HG03342 (cell line): ENCODE data around the gene CAPN5.
"Not testable (repeated sequence)": the region's sequence is repeated elsewhere in the genome, so short reads cannot be mapped to it uniquely, and the experiment has no call there.

Source experiments
- ATAC-seq: cut with Tn5 transposase; IDR thresholded peaks from one replicate; pipeline ENCODE4 v1.9.1; 2021; ENCODE audit warnings: mild to moderate bottlenecking, moderate library complexity; ENCODE audit not compliant: unreplicated experiment

The CAPN5 gene

DNA sequence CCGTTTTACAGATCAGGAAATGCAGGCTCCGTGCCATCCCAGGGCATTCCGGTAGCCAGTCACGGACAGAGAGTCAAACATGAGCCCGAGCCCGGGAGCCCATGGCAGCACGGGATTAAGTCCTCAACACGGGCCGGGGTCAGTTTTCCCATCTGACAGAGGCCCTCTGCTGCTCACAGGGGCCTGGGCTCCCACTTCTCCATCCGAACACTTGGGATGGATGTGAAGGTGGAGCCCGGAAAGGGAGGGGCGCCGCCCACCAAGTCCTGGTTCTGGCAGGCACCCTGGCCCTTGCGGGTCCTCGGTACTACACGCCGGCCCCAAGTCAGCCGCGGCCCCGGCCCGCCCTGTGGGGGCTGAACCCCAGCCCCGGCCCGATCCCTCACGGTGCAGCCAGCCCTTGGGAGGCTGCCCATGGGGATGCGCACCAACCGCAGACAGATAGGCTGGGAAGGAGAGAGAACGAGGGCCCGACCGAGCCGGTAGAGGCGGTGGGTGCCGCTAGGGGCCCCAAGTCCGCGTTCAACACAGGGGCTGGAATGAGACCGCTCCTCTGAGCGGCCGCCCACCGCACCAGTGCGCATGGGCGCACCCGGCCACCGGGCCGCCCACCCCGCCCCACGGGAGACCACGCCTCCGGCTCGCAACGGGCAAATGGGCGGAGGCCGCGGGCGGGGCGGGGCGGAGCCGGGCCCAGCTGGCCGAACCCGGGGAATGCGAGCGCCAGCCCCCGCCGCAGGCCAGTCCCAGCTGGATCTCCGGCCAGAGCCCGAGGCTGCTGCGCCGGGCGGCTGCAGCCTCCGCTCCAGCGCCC is at the start of gene CAPN5:
Gene CAPN5, plus strand, starts transcription at position 743 of the 814 bp plus-strand sequence. CDS start 17,916 bp downstream, outside the sequence.
- peak; percentile 87 for ATAC-seq

DNA sequence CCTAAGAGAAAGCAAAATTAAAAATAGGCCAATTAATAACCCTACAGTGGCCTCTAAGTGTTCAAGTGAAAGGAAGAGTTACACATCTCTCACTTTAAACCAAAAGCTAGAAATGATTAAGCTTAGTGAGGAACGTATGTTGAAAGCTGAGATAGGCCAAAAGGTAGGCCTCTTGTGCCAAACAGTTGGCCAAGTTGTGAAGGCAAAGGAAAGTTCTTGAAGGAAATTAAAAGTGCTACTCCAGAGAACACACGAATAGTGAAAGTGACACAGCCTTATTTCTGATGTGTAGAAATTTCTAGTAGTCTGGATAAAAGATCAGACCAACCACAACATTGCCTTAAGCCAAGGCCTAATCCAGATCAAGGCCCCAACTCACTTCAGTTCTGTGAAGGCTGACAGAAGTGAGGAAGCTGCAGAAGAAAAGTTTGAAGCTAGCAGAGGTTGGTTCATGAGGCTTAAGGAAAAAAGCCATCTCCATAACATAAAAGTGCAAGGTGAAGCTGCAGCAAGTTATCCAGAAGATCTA is 48.3 kb upstream of the CAPN5 start:
- not testable (repeated sequence) for ATAC-seq

DNA sequence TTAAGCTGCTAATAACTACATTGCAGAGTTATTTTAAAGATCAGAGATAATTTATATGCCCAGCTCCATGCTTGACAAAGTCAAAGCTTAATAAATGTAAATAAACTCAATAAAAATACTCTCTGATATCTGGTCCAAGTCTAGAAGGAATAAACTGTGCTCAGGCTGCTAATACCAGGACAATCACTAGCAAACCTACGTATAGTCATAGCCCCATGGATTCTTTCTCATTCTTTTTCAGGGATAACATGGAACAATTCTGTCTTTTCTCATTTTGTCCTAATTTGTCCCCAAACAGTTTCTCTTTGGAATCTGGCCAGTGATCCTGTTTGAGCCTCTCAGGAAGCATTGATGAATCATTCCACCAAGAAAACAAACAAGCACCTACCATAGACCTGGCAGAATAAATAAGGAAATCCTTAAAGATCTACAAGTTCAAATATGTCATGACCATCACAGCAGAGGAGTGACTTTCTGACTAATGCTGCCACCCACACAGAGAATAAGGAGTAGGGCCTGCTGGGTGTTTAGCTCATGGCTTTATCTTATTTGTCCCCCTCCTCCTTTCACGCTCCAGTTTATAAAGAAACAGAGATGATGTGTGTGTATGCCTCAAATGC is 46.7 kb upstream of the CAPN5 start:
- no peak for ATAC-seq

DNA sequence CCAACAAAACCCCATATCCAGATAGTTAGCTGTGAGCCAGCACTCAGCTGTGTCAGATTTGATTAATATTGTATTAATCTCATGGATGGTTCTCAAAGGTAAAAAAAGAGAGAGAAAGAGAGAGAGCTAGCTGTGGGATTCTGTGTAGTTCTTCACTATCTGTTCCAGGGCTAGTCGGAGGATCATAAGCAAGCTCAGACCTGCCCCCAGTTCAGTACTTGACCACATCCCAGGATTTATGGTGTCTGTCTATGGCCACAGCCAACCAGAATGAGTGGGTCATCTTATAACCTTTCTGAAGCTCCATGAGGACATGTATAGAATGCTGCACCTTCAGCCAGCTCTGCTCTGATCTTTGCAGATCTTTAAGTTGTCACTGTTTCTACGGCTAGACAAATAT is 46.0 kb upstream of the CAPN5 start:
- ATAC-seq: no peak

DNA sequence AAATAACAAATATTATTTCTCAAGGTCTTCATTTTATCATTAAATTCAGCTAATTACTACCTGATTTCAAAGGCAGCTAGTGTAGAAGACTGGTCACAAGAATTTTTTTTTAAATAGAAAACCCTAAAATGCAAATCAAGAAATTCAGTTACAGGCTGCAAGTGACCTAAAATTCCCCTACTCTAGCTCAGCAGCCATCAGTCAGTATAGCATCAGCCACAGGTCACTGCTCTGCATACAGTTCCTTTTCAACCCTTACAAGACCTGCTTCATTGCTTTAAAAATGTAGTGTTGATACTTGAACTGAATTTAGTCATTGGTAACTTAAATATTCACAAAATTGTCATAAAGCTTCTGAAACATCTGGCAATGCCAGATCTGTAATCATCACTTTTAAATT is 42.0 kb upstream of the CAPN5 start:
- no peak for ATAC-seq

DNA sequence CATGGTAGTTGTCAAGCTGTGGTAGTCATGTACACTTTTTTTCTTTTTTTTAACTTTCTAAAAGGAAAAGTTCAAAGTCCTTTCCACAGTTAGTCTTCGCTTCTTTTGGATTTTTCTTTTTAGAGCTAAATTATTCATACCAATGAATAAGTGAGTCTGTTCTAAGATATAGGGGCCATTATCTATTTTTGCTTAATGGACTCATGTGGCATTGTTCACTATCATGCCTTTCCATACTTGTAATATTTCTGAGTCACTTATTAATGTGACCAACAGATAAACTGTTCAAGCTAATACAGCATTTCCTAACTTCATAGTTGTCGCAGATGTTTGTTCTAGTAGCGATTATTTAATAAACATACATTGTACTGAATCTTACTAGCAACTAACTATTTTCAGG is 40.5 kb upstream of the CAPN5 start:
- ATAC-seq: no peak

DNA sequence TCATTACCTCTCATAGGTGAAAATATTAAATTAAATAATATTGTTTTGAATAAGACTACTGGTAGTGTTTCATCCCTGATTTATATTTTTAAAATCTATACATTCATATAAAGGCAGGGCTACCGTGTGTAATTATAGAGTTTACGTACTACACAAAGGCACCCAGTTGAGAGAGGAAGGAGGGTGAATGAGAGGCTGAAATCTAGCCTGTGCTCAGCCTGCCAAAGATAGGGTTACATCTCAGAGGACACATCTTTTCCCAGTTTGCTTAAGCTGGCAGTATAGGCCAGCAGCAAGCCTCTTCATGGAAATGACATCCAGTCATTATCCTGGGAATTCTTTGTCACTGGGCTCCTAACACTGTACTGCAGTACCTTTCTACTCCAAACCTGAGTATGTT is 40.0 kb upstream of the CAPN5 start:
- ATAC-seq: no peak

DNA sequence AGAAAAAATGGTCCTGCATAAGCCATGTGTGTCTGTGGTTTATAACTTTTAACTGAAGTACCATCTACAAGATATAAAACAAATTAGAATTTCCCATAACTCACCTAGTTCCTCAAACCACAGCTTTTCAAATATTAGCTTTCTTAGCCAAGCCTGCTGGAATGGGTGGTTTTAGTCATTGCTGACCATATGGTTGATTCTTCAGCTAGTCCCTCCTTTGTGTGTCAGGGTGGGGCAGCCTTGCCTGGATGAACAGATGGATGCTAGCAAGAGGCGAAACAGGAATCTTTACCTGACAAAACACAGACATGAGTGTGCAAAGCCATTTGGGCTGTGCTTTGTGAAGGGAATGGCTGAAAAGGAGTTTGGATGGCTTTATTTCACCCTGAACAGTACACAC is 39.5 kb upstream of the CAPN5 start:
- ATAC-seq: no peak

DNA sequence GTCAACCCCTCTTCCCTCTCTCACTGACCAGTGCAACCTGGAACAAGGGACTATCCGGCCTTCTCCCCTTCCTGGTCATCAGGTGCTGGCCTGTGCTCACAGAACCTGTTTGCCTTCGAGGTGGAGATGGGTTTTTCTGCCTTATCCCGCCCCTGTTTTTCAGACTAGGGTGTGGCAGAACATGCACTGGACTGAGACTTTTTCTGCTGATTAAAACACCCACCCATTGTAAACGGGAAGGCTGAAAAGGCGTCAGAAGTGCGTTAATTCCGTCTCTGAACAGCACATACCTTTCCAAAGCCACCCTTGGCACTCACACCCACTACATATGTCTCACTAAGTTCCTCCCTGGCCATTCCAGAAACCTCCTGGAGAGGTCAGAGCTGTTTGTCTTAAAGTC is 36.9 kb upstream of the CAPN5 start:
- ATAC-seq: no peak

DNA sequence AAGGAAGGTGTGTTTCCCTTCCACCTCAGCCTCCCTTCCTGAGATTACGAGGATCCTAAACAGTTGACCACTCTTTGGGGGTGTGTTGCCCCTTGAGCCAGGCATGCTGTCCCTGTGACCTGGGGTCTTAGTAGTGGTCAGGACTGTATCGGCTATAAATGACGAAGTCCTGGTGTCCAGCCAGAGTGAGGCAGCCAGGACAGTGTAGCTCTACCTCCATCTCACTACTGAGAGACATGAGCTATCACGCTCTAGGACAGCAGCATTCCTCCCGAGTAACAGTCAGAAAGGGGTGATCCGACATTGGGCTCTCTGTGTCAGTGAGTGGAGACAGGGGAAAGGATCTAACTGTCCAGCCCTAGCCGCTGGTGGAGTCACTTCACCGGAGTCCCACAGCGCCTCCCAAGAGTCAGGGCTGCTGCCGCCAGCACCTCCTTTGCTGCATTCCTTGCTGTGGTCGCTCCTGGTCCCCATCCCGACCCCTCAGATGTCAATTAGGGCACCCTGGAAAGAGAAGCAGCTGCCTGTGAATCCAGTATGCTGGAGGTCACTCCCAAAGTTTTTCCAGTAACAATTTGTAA is 35.8 kb upstream of the CAPN5 start:
- ATAC-seq: no peak

DNA sequence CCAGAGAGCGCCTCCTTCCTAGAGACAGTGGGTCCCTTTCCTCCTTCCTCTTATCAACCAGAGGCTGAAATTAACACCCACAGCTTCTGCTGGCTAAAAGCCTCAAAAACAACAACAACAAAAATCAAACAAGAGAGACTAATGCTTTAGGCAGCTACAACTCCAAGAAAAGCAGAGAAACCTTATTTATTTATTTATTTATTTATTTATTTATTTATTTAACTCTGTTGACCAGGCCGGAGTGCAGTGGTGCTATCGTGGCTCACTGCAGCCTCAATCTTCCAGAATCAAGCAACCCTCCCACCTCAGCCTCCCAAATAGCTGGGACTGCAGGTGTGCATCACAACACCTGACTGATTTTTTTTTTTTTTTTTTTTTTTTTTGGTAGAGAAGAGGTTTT is 35.2 kb upstream of the CAPN5 start:
- no peak for ATAC-seq

DNA sequence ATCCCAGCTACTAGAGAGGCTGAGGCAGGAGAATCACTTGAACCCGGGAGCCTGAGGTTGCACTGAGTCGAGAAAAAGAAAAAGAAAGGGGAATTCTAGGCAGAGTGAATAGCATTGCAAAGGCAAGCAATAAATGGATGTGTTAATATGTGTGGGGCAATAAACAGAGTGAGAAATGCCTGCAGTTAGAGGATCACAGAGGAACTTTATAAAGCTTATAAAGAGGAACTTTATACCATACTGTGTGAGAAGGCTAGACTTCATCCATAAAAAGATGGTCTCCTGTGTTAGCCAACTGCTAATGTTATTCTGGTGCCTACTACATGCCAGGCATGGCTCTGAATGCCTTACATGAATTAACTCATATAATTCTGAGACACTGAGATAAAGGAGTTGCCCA is 31.7 kb upstream of the CAPN5 start:
- ATAC-seq: no peak

DNA sequence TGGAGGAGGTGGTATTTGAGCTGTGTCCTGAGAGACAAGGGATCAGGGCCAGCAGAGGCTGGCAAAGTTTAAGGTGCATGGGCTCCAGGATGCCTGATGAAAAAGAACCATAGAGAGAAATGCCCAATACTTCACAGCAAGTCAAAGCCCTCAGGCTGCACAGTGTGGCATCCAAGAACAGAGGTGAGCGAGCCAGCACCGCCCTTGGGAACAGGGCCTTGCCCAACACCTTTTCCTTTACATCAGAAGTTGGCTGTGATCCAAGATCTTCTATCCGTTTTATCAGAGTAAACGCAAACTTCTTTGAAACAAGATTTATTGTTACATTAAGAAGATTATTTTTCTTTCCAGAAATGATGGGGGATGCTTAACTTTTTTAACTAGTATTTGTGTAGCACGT is 31.2 kb upstream of the CAPN5 start:
- ATAC-seq: no peak

DNA sequence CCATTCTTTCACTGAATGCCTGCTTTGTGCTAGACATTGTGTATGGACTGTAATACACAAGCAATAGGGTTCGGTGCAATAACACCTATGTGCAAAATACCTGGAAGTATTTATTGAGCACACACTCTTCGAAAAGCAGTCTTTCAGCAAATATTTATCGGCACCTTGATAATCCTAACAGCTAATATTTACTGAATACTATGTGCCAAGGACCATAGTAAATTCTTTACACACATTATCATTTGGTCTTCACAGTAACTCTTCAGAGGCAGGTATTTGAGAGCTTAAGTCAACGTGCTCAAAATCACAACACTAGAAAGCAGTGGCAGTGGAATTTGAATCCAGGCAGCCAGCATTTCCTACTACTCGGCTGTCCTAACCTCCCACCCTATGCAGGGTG is 30.4 kb upstream of the CAPN5 start:
- no peak for ATAC-seq

DNA sequence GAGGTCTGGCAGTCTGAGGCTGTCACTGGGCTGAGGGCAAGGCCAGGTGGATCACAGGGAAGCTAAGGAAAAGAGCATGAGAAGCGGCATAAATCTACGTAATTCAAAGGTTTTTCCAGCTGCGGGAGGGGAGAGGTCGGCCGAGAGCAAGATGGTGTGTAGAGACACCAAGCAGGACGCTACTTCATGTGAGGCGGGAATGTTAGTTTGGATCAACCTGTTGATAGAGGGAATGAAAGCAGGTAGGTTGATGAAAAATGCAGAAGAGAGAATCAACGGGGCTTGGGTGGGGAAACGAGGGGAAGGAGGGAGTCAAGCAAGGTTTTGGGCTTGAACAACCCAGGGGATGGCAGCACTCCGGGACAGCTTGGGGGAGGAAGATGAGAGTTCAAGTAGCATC is 29.7 kb upstream of the CAPN5 start:
- no peak for ATAC-seq

DNA sequence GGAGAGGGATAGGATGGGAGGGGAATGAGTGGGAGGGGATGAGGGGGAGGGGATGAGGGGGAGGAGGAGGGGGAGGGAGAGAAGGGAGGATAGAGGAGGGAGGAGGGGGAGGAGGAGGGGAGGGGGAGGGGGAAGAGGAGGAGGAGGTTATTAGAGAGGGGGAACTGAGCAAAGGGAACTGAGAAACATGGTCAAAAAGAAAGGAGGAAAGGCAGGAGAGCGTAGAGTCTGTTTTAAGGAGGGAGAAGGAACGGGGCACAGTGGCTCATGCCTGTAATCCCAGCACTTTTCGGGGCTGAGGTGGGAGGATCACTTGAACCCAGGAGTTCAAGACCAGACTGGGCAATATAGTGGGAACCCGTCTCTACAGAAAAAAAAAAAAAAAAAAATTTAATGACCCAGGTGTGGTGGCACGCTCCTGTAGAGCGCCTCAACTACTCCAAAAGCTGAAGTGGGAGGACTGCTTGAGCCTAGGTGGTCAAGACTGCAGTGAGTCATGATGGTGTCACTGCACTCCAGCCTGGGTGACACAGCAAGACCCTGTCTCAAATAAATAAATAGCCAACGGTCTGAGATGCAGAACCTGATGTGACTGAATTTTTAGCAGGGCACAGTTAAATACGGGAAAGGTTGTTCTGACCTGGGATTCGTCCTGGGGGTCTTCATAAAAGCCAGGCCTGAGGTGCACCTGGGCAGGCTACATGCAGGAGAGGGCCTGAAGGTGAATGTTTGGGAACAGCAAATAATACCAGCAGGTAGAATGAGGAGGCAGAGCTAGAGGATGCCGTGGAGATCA is 28.5 kb upstream of the CAPN5 start:
- no peak for ATAC-seq

DNA sequence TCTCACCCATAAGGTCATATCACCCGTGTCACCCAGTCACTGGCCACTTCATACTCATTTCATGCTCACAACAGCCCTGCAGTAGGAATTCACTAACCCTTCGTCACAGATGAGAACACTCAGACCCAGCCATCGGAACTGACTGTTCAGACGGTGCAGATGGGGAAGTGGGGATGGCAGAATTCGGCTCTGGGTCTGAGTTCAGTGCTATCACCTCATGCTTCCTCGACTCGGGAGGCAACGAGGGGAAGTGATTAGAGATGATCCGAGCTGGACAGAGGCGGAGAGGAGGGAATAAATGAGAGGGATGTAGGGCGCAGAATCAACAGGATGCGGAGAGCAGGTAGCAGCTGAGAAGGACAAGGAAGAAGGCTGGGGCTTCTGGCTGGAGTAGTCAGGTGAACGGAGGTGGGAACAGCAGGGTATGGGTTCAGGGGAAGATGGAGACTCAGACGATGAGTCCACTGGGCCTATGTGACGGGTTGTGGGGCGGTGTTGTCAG is 27.9 kb upstream of the CAPN5 start:
- no peak for ATAC-seq

DNA sequence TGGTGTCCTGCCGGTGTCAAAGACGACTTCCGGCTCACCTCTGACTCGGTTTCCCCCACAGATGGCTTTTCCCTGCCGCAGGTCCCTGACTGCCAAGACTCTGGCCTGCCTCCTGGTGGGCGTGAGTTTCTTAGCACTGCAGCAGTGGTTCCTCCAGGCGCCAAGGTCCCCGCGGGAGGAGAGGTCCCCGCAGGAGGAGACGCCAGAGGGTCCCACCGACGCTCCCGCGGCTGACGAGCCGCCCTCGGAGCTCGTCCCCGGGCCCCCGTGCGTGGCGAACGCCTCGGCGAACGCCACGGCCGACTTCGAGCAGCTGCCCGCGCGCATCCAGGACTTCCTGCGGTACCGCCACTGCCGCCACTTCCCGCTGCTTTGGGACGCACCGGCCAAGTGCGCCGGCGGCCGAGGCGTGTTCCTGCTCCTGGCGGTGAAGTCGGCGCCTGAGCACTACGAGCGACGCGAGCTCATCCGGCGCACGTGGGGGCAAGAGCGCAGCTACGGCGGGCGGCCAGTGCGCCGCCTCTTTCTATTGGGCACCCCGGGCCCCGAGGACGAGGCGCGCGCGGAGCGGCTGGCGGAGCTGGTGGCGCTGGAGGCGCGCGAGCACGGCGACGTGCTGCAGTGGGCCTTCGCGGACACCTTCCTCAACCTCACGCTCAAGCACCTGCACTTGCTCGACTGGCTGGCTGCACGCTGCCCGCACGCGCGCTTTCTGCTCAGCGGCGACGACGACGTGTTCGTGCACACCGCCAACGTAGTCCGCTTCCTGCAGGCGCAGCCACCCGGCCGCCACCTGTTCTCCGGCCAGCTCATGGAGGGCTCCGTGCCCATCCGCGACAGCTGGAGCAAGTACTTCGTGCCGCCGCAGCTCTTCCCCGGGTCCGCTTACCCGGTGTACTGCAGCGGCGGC is 27.0 kb upstream of the CAPN5 start:
- no peak for ATAC-seq

DNA sequence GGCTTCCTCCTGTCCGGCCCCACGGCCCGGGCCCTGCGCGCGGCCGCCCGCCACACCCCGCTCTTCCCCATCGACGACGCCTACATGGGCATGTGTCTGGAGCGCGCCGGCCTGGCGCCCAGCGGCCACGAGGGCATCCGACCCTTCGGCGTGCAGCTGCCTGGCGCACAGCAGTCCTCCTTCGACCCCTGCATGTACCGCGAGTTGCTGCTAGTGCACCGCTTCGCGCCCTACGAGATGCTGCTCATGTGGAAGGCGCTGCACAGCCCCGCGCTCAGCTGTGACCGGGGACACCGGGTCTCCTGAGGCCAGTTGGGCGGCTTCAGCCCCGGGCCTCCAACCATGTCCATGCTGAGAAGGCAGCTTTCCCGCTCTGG is 26.4 kb upstream of the CAPN5 start:
- no peak for ATAC-seq

DNA sequence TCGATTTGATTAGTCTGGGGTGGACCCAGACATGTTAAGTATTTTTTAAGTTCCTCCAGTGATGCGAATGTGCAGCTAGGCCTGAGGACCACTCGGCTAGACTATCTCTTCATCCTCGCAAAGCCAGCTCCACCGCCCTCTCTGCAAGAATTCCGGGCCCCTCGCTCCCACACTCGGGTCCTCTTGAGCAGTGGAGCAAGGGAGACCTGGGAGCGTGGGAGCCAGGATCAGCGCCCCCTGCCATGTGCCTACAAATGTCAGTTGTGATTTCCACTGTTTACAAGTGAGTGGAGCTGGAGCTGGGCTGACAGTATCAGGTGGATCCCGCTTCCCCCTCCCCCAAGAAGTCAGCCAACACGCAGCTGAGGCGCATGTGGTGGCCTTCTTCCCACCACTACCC is 25.9 kb upstream of the CAPN5 start:
- ATAC-seq: no peak
